ENCODE measurements around the gene SERPINA3.
"Not testable (repeated sequence)": the region's sequence is repeated elsewhere in the genome, so short reads cannot be mapped to it uniquely, and the experiment has no call there.

SERPINA3 gene

GRCh38 chr14:94612174-94612573 lies at the start of gene SERPINA3:
Gene SERPINA3 (plus strand): TSS chr14:94612391. CDS start chr14:94614442, 2,051 bp downstream.
- no peak for DNase-seq

- DNase-seq: no peak
These were observed 49.0 kb upstream of the SERPINA3 start for GRCh38 chr14:94562941-94563883.

GRCh38 chr14:94564381-94564780 lies 47.8 kb upstream of the SERPINA3 start:
- DNase-seq: no peak

GRCh38 chr14:94568186-94568585 lies 44.0 kb upstream of the SERPINA3 start:
- no peak for DNase-seq

- no peak for DNase-seq
These were observed 42.7 kb upstream of the SERPINA3 start for GRCh38 chr14:94569381-94570001.

GRCh38 chr14:94570002-94570400 lies 42.2 kb upstream of the SERPINA3 start:
- no peak for DNase-seq

- no peak for DNase-seq
These were observed 41.8 kb upstream of the SERPINA3 start for GRCh38 chr14:94570440-94570839.

GRCh38 chr14:94571395-94571794 lies 40.8 kb upstream of the SERPINA3 start:
- no peak for DNase-seq

- DNase-seq: no peak
These were observed 40.2 kb upstream of the SERPINA3 start for GRCh38 chr14:94571950-94572349.

- no peak for DNase-seq
These were observed 39.4 kb upstream of the SERPINA3 start for GRCh38 chr14:94572637-94573303.

GRCh38 chr14:94573475-94574277 lies 38.5 kb upstream of the SERPINA3 start:
- no peak for DNase-seq

- no peak for DNase-seq
These were observed 37.9 kb upstream of the SERPINA3 start for GRCh38 chr14:94574336-94574735.

- no peak for DNase-seq
These were observed 36.2 kb upstream of the SERPINA3 start for GRCh38 chr14:94575730-94576585.

GRCh38 chr14:94577472-94577871 lies 34.7 kb upstream of the SERPINA3 start:
- not testable (repeated sequence) for DNase-seq

GRCh38 chr14:94578712-94579111 lies 33.5 kb upstream of the SERPINA3 start:
- DNase-seq: no peak

GRCh38 chr14:94581127-94581999 lies 30.8 kb upstream of the SERPINA3 start, which contains the start of gene SERPINA5:
Gene SERPINA5 (plus strand): TSS chr14:94581426. CDS start chr14:94587363, 5,937 bp downstream.
- DNase-seq: no peak

GRCh38 chr14:94582199-94582750 lies 29.9 kb upstream of the SERPINA3 start:
- no peak for DNase-seq

- no peak for DNase-seq
These were observed 29.3 kb upstream of the SERPINA3 start for GRCh38 chr14:94582851-94583250.

- no peak for DNase-seq
These were observed 28.6 kb upstream of the SERPINA3 start for GRCh38 chr14:94583557-94583956.

- DNase-seq: no peak
These were observed 27.5 kb upstream of the SERPINA3 start for GRCh38 chr14:94584591-94585280.
